Measurements from ENCODE around the gene PLIN5.

PLIN5 gene

GRCh38 chr19:4534836-4535658 lies at the start of gene PLIN5:
TSS of gene PLIN5 (minus strand) at chr19:4535224. CDS start at chr19:4534074, 1,150 bp downstream.
- DNase-seq: peak; percentile 64

- DNase-seq: no peak
These were observed 49.1 kb upstream of the PLIN5 start for GRCh38 chr19:4583961-4584669.

- DNase-seq: no peak
These were observed 48.2 kb upstream of the PLIN5 start for GRCh38 chr19:4582980-4583842.

GRCh38 chr19:4581666-4582553 lies 46.9 kb upstream of the PLIN5 start:
- no peak for DNase-seq

- DNase-seq: no peak
These were observed 46.1 kb upstream of the PLIN5 start for GRCh38 chr19:4580961-4581665.

- DNase-seq: no peak
These were observed 45.2 kb upstream of the PLIN5 start for GRCh38 chr19:4580021-4580901.

- DNase-seq: no peak
These were observed 44.4 kb upstream of the PLIN5 start for GRCh38 chr19:4579389-4579788.

GRCh38 chr19:4578552-4579248 lies 43.7 kb upstream of the PLIN5 start:
- DNase-seq: no peak

GRCh38 chr19:4577020-4577782 lies 42.2 kb upstream of the PLIN5 start:
- DNase-seq: no peak

GRCh38 chr19:4576016-4576933 lies 41.3 kb upstream of the PLIN5 start:
- DNase-seq: no peak

- no peak for DNase-seq
These were observed 40.4 kb upstream of the PLIN5 start for GRCh38 chr19:4575267-4576015.

- no peak for DNase-seq
These were observed 38.7 kb upstream of the PLIN5 start for GRCh38 chr19:4573682-4574081.

GRCh38 chr19:4571305-4571917 lies 36.4 kb upstream of the PLIN5 start:
- no peak for DNase-seq

GRCh38 chr19:4570916-4571304 lies 35.9 kb upstream of the PLIN5 start:
- no peak for DNase-seq

- no peak for DNase-seq
These were observed 35.4 kb upstream of the PLIN5 start for GRCh38 chr19:4570402-4570801.

GRCh38 chr19:4568886-4569285 lies 33.9 kb upstream of the PLIN5 start:
- no peak for DNase-seq

GRCh38 chr19:4567584-4568071 lies 32.6 kb upstream of the PLIN5 start:
- DNase-seq: no peak

Data from NCI-H446 treated with DMSO at 0.1 percent for 48 hours (cell line).